T-helper 1 cell treated with Interleukin-12 subunit alpha and Interleukin-12 subunit beta and Interleukin-4 antibody, amounts not matched to agents 30 ng/mL and 1 ng/mL, for 36 hours (primary cell): Measurements from ENCODE around the gene TPP1. TPM values are rescaled to one million over a fixed set of nuclear protein-coding genes. Genes with fewer than 3 reads are reported as not detected.

Experiments
- intact Hi-C: fragments of 100-400 bp; cut with micrococcal nuclease; formaldehyde crosslinking; loops from one replicate; pipeline ENCODE4 v1.15.1; 2024
- total RNA-seq: library from RNA; stranded (reverse); gene quantifications from 2 replicates; pipeline ENCODE4 v1.2.3, GENCODE V29; 2022

The TPP1 gene
- total RNA-seq, 1 donor from 2014 or later = 95.9 TPM

DNA sequence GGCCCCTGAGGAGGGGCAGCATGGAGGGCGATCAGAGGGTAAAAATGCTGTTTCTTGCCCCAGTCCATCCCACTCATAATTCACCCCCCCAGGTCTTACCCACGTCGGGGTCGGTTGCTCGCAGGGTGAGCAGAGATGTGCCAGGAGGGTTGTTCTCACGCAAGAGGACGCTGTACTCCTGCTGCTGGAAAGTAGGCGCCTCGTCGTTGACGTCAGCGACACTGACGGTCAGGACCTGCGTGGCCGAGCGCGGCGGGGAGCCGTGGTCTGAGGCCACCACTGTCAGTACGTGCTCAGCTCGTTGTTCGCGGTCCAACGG lies 10.3 kb upstream of the TPP1 start:
- intact Hi-C loops = no loop called here

- intact Hi-C loops = no loop called here
These were observed 9.3 kb upstream of the TPP1 start for GRCh38 chr11:6628526-6628925.

DNA sequence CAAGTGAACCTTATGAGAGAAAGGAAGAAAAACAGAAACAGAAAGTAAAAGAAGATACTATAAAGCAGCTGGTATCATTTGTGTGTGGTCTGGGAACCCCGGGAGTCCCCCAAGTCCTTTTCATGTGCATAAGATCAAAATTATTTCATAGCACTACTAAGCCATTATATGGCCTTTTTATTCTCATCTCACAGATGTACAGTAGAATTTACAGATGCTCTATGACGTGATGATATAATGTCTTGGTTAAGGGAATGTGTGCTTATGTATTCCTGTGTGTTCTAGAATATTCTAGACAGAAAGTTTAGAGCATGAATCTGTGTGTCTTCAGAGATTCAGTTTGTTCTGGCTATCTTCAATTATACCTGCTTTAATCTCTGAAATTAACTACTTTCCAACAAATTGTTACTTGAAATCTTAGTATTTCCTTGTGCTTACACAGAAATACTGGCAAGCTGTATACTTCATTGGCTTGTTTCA lies 8.6 kb upstream of the TPP1 start:
- intact Hi-C loops = loop anchor here (1.0 kb wide), 5 partner anchors 9 to 209 kb away; partner anchors contain the start of genes APBB1, MRPL17, TAF10 and TPP1

GRCh38 chr11:6626971-6627761 lies 7.9 kb upstream of the TPP1 start:
- intact Hi-C loops = loop anchor here (1.0 kb wide), 5 partner anchors 8 to 208 kb away; partner anchors contain the start of genes APBB1, MRPL17, TAF10 and TPP1

DNA sequence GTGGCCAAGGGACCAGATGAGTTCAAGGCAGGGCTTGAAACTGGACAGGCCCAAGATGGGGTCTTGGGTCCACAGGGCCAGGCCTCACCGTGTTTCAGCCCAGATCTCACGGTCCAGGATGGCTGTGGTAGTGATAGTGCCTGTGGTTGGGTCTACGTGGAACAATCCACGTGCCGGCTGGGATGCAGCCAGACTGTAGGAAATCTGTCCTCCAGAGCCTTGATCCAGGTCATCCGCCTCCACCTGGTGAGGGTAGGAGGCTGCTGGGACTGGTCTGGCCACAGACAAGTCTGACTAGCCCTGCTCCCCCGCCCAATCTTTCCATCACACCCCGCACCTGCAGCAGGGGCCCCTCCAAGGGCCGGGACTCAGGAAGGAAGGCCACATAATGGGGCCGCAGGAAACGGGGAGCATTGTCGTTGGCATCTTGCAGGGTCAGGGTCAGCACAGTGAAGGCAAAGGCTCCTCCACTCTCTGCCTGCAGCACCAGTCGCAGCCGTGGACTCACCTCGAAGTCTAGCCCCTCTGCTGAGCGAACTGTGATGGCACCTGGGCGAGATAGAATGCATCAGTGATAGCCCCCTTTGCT lies 6.7 kb upstream of the TPP1 start:
- intact Hi-C loops = no loop called here

- intact Hi-C loops = no loop called here
These were observed 6.1 kb upstream of the TPP1 start for GRCh38 chr11:6625156-6625831.

DNA sequence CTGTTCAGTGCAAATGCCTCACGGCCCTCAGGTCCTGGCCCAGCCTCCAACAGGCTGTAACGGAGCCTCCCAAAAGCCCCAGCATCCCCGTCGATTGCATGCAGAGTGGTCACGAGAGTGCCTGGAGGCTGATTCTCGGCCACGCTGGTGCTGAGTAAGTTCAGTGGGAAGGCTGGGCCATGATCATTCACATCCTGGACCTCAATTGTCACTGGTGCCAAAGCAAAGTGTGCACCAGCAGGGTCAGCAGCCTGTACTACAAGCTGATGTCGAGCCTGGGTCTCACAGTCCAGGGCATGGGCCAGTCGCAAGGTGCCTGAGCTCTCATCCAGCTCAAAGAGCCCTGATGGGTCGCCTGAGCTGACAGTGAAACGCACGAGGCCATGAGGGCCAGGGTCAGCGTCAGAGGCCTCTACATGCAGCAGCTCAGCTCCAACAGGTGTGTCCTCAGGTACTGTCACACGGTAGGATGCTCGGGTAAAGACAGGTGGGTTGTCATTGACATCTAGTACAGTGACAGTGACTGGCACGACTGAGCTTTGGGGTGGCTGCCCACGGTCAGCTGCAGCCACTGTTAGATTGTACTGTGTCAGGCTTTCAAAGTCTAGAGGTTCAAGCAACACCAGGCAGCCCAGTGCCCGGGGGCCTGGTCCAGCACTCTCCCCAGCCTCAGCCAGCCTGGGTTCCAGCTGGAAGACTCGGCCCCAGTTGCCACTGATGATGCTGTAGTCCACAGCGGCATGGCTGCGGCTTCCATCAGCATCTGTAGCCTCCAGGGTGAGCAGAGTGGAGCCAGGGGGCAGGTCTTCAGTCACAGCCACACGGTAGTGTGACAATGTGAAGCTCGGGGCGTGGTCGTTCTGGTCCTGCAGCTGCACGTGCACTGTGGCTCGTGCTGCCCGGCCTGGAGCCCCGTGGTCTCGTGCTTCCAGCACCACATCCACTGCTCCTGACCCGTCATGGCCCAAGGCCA lies 4.5 kb upstream of the TPP1 start:
- intact Hi-C loops = no loop called here

GRCh38 chr11:6622261-6623171 lies 3.3 kb upstream of the TPP1 start:
- intact Hi-C loops = no loop called here

DNA sequence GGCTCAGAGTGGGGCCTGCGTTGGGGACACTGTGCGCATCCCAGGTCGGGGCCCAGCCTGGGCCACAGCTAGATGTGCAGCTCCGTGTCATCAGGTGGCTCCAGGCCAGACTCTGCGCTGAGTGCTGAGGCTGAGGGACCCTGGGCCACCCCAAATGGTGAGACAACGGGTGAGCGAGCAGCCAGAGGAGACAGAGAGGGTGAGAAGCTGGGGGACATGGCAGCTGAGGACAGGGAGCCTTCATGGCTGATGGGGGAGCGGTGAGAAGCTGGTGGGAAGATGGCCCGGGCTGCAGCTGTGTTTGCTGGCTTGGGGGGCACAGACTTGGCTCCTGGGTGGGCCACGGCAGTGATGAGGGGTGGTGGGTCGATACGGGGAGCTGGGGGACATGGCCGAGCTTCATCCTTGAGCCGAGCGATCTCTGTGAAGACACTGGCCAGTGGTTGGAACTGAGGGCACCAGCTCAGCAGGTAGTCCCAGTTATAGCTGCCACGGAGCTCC lies 2.5 kb upstream of the TPP1 start:
- intact Hi-C loops = no loop called here

DNA sequence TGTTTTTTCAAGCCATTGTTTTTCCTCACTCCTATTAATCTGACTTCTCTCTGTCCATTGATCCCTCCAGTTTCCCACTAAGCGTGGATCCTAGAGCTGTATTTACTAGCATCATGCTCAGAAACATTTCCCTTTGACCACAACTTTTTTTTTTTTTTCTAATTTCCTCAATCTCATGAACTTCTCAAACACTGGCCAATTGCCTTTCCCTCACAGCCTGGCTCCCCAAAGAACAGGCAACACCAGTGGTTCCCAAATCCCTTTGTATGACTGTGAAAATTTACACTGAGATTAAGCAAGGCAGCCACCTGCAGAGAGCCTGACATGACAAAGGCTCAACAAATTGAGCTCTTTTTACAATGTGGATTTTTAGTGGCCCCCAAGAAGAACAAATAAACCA lies 1.4 kb upstream of the TPP1 start:
- intact Hi-C loops = no loop called here

GRCh38 chr11:6618117-6619003 lies 862 bp downstream of the TPP1 start:
- intact Hi-C loops = loop anchor here (1.0 to 10.0 kb wide), 11 partner anchors 7 to 994 kb away; partner anchors contain the start of genes ARFIP2, ILK, MRPL17 and PPFIBP2

GRCh38 chr11:6617315-6617781 lies 1.9 kb downstream of the TPP1 start:
- intact Hi-C loops = loop anchor here (10.0 kb wide), 1 partner anchor 993 kb away; the partner anchor contains the start of gene TRIM34

DNA sequence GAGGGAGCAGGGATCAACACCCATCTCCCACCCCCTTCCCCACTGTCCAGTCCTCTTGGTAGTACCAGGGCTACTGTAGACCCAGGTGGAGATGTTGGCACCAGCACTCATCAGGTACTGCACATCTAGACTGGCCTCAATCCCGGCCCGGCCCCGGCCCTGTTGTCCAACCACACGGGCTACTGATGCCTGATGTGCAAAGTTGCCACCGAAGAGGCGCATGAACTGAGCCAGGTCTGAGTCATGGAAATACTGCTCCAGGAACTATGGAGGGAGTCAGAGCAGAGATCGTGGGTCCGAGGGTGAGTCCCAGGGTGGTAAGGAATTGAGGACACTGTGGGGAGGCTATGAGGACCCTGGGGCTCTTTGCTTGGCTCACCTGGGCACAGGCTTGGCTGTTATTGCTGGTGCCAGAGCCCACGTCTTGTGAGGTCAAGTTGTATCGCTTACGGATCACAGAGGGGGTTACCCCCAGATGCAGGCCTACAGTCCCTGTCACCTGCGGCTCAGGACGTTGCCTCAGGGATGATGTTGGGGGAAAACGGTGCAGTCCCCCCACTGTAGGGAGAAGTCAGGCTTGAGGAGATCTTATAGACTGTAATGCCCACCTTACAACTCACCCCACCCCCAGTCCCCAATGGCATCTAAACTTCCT lies 2.5 kb downstream of the TPP1 start:
- intact Hi-C loops = loop anchor here (10.0 kb wide), 1 partner anchor 992 kb away; the partner anchor contains the start of gene TRIM34

DNA sequence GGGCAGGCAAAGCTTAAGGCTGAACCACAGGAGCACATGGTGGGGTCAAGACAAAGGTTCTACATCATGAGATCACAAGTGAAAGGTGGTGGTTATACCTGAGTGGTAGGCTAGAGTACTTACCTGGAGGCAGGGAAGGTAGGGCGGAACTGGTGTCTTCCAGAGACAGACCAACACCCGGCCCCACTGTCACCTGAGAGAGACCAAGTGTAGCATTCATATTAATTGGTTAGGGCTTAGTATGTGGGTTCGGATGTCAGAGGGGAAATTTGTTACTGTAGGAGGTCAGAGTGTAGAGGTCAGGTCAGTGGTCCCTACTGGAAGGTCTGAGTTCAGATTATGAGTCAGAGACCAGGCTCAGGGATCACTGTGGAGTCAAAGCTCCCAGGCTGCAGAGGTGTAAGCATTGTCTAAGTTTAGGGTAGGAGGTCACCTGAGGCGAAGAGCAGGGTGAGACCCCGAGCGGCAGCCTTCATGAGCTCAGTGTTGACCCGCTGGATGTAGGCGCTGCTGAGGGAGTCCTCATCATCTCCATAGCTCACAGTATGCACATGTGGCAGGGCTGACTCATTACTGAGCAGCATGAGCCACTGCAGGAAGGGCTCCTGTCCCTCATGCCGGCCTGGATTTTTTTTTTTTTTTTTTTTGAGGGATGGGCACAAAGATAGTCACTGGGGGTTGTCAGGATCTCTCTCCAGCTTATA lies 3.2 kb downstream of the TPP1 start:
- intact Hi-C loops = loop anchor here (10.0 kb wide), 1 partner anchor 991 kb away; the partner anchor contains the start of gene TRIM34

DNA sequence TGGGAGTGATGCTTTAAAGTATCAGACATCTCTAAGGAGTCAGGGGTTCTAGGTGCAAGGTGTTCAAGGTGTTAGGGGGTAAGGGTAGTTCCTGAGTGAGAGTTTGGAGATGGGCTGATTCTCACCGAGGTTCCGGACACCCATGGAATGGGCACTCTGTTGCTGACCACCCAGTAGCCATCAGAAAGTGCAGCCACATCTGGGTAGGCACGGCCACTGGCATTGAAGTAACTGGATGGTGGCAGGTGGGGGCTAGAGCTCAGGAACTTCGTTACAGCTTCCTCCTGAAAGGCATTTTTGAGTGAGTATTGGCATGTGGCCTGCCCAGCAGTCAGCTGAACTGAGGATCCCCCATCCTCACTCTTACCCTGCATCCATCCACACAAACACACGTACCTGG lies 4.2 kb downstream of the TPP1 start:
- intact Hi-C loops = loop anchor here (10.0 kb wide), 1 partner anchor 990 kb away; the partner anchor contains the start of gene TRIM34

GRCh38 chr11:6614446-6614845 lies 4.8 kb downstream of the TPP1 start:
- intact Hi-C loops = loop anchor here (5.0 to 10.0 kb wide), 2 partner anchors 292 to 990 kb away; partner anchors contain the start of genes CAVIN3 and TRIM34

DNA sequence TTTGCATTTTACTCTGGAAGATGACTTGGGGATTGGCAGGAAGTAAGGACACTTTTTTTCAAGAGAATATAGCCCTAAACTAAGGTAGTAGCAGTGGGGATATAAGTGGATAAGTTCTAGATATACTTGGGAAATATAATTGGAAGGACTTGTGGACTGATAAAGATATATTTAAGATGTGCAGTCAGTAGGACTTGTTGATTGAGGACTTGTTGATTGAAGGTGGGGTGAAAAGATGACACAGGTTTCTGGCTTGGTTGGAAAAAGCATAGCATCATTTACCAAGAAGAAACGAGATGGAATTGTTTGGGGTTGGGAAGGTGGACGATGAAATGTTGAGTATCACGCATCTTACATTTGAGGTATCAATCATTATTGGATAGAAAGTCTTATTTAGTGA lies 5.7 kb downstream of the TPP1 start:
- intact Hi-C loops = loop anchor here (2.0 to 10.0 kb wide), 3 partner anchors 291 to 989 kb away; partner anchors contain the start of genes CAVIN3, TRIM22 and TRIM34
